ENCODE results near the gene NR2F2. TPM values are rescaled to one million over a fixed set of nuclear protein-coding genes. Genes with fewer than 3 reads are reported as not detected.
A peak's percentile ranks its signal among the peaks of the same experiment; 100 is the strongest.

NR2F2 gene
- total and polyA plus RNA-seq, 2 of the 13 experiments (the other 11 are each of a cell fraction or from before 2014, with no cell fraction given): 3.5 to 4.7 TPM

- BruUV-seq (replicated peaks): no TSS peak
- intact Hi-C loops (cut with micrococcal nuclease; ENCODE audit: unreplicated experiment) (no loop called here), in situ Hi-C loops (cut with HindIII; ENCODE audit: extremely low pct_ligation_motif_present, low pct_unique_long_range_greater_than_20kb) (loop anchor here (10.0 to 25.0 kb wide), 4 partner anchors 579 to 1666 kb away; no protein-coding TSS in a partner anchor)
- Histone ChIP-seq H3K4me2 (ENCODE audit: low read depth, low read length) (no peak overlapping the region), H4K20me1 (ENCODE audit: insufficient read depth, low read length) (peaks cover 8% of the 10 kb centered on the region; the same call in 1 of the 2 replicates), H3K4me3 (replicated peaks in 1 of 3; ENCODE audit: insufficient read depth in 1 of 3, low read depth in 2 of 3, low read length in 3 of 3) (no peak overlapping the region), H3K9me3 (ENCODE audit: low read length) (no peaks in the 10 kb centered on the region), H3K4me1 (ENCODE audit: insufficient read depth, low read length) (peaks cover 43% of the 10 kb centered on the region), H3K9ac (ENCODE audit: insufficient read depth, low read depth, low read length) (no peak overlapping the region), H3K36me3 (replicated peaks in 1 of 2; ENCODE audit: control insufficient read depth in 1 of 2, insufficient read depth in 2 of 2, low read length in 2 of 2) (peaks cover 1 to 5% of the 10 kb centered on the region in 2 experiments; a peak in 3 of 5 replicates), H3K79me2 (ENCODE audit: insufficient read depth, low read length) (peaks cover 55% of the 10 kb centered on the region), H3K27ac (ENCODE audit: extremely low read length, insufficient read depth, low read length) (no peak overlapping the region), H3K27me3 (ENCODE audit: control insufficient read depth in 1 of 2, insufficient read depth in 2 of 2, low read length in 2 of 2) (no peaks in the 10 kb centered on the region), H2AFZ (ENCODE audit: low read length) (no peak overlapping the region)
- no peak for ATAC-seq
- ChIA-PET CTCF (ENCODE audit: low intra/inter-chr PET ratio, low total read pairs) (no interaction called here), POLR2A (interaction anchor here (0.7 kb wide), 1 partner anchor 13 kb away, joined by 3 read pairs; no protein-coding TSS in a partner anchor)
- no peak for FAIRE-seq
- WGBS (ENCODE audit: low lambda C conversion rate): 98% methylated on average over 55 of the region's 63 CpGs
- DNase-seq (ENCODE audit: low spot score): no peak
- TF ChIP-seq ZBTB33 (CRISPR knock-in tag; IDR thresholded peaks at IDR 0.05) (0 out of 2 replicates have a peak, but pooled peaks have one; percentile 61), ZNF687 (CRISPR knock-in tag; IDR thresholded peaks at IDR 0.05) (0 out of 2 replicates have a peak, but pooled peaks have one; percentile 4), RBFOX2 (IDR thresholded peaks at IDR 0.05; ENCODE audit: low read depth, low read length) (peak; percentile 50; the same call in 1 of the 2 replicates), HNRNPUL1 (IDR thresholded peaks at IDR 0.05; ENCODE audit: low read depth, low read length) (no peak)
These were observed 10.4 kb downstream of the NR2F2 start for GRCh38 chr15:96340598-96341512.
